ENCODE measurements around the gene PARD3B.

PARD3B gene

DNA sequence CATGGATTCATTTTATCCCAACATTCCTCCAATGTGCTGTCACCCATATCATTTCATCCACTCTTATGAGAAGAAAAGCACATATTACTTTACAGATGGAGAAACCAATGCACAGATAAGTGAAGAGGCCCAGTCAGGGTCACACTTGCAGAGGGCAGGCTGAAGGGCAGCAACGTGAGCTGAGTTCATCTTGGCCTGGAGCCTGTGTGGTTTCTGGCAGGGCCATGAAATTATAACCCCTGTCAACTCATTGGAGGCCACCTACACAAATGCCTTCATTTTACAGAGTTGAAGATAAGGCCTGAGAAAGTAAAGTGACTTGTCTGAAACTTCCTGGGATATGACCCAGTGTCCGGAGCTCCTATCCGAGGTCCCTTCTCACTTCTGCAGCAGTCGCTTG lies 1048.6 kb downstream of the PARD3B start:
- no peak overlapping the region for H3K27ac ChIP-seq
- DNase-seq (ENCODE audit: low spot score), result no peak
- TF ChIP-seq, protein P1, sequence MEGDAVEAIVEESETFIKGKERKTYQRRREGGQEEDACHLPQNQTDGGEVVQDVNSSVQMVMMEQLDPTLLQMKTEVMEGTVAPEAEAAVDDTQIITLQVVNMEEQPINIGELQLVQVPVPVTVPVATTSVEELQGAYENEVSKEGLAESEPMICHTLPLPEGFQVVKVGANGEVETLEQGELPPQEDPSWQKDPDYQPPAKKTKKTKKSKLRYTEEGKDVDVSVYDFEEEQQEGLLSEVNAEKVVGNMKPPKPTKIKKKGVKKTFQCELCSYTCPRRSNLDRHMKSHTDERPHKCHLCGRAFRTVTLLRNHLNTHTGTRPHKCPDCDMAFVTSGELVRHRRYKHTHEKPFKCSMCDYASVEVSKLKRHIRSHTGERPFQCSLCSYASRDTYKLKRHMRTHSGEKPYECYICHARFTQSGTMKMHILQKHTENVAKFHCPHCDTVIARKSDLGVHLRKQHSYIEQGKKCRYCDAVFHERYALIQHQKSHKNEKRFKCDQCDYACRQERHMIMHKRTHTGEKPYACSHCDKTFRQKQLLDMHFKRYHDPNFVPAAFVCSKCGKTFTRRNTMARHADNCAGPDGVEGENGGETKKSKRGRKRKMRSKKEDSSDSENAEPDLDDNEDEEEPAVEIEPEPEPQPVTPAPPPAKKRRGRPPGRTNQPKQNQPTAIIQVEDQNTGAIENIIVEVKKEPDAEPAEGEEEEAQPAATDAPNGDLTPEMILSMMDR (conservative IDR thresholded peaks at IDR 0.05; ENCODE audit: low read depth), result no peak
- POLR2A ChIA-PET (ENCODE audit: low non-redundant PET), result no interaction called here
- CTCF ChIA-PET, result no interaction called here

GRCh38 chr2:205596581-205596980 lies 1051.3 kb downstream of the PARD3B start:
- H3K27ac ChIP-seq, result no peak overlapping the region
- TF ChIP-seq, protein P1 (conservative IDR thresholded peaks at IDR 0.05; ENCODE audit: low read depth), result no peak
- DNase-seq (ENCODE audit: low spot score), result no peak
- ChIA-PET CTCF (interaction anchor here (0.6 kb wide), 1 partner anchor 313 kb away, joined by 4 read pairs; no protein-coding TSS in a partner anchor), POLR2A (ENCODE audit: low non-redundant PET) (no interaction called here)

DNA sequence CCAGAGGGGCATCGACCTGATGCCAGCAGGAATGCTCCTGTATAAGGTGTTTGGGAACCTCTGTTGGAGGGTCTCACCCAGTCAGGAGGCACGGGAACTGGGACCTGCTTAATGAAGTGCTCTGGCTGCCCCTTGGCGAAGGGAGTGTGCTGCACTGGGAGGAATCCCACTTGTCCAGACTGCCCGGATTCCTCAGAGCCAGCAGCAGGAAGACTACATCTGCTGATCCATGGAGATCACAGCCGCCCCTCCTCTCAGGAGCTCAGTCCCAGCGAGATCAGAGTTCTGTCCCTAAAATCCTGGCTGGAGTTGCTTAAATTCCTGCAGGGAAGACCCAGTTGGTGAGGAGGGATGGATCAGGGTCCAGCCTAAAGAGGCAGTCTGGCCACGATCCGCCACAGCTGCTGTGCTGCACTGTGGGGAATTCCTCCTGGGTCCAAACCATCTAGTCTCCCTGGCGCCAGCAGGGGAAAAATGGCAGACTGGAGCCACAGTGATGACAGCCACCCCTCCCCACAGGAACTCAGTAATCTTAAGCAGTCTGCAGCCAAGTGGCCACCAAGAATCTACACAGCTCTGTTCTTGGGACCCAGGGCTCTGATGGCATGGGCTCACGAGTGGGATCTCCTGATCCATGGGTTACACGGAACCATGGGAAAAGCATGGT lies 1060.5 kb downstream of the PARD3B start:
- DNase-seq (ENCODE audit: low spot score), result no peak
- no peak overlapping the region for H3K27ac ChIP-seq
- ChIA-PET CTCF (no interaction called here), POLR2A (ENCODE audit: low non-redundant PET) (no interaction called here)
- TF ChIP-seq, protein P1 (conservative IDR thresholded peaks at IDR 0.05; ENCODE audit: low read depth), result no peak

- DNase-seq (ENCODE audit: low spot score), result no peak
- POLR2A ChIA-PET (ENCODE audit: low non-redundant PET), result no interaction called here
- no peak overlapping the region for H3K27ac ChIP-seq
- CTCF ChIA-PET, result no interaction called here
- TF ChIP-seq, protein P1 (conservative IDR thresholded peaks at IDR 0.05; ENCODE audit: low read depth), result no peak
Observed at GRCh38 chr2:205607146-205607545, 1061.9 kb downstream of the PARD3B start.

DNA sequence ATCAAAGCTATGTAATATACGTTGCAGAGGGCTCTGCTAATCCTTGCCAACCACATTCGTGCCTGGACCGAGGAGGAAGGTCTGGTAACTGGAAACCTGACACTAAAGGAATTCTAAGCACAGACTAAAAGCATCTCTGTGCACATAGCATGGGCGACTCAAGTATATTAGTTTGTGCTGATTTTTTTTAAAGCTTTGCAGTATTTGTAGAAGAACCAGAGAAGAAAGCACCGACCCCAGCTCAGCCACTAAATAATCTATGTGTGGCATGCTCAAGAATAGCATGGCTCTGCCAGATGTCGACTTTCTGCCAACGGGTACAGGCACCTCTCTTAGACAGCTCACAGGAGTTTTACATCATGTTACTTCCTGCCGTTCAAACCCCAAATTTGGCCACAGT lies 1063.8 kb downstream of the PARD3B start:
- CTCF ChIA-PET, result no interaction called here
- H3K27ac ChIP-seq, result no peak overlapping the region
- TF ChIP-seq, protein P1 (conservative IDR thresholded peaks at IDR 0.05; ENCODE audit: low read depth), result no peak
- DNase-seq (ENCODE audit: low spot score), result no peak
- POLR2A ChIA-PET (ENCODE audit: low non-redundant PET), result no interaction called here

- TF ChIP-seq, protein P1 (conservative IDR thresholded peaks at IDR 0.05; ENCODE audit: low read depth), result no peak
- POLR2A ChIA-PET (ENCODE audit: low non-redundant PET), result no interaction called here
Observed at GRCh38 chr2:205610437-205610836, 1065.2 kb downstream of the PARD3B start.

More at GRCh38 chr2:205610437-205610836, 1065.2 kb downstream of the PARD3B start:
- no peak overlapping the region for H3K27ac ChIP-seq
- no peak for DNase-seq (ENCODE audit: low spot score)
- CTCF ChIA-PET, result interaction anchor here (0.6 kb wide), 1 partner anchor 270 kb away, joined by 3 read pairs; no protein-coding TSS in a partner anchor

Measured in RWPE1 (cell line).